Non-pigmented ciliary epithelial cell (primary cell): ENCODE data around the gene NUP93.

Experiments used
- DNase-seq: peaks from one replicate; pipeline ENCODE4 v3.0.0-alpha.2; 2010; ENCODE audit warnings: low read depth

The NUP93 gene

DNA sequence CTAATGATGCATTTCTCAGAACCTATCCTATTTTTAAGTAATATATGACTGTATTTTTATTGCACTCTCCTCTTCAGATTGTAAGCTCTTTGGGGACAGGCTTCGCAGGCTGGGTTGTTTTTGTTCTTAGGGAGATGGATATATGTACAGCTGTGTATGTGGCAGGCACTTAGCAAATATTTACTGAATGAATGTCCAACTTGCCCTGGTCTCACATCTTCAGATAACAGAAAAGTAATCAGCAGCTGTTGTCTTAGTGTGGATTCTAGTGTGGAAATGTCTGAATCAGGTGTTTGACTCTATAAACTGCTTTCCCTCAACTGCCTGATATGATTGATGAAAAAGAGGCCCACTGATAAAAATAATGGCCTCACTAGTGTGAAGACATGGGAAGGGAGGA lies 88.0 kb downstream of the NUP93 start:
- no peak for DNase-seq

- DNase-seq: no peak
Observed at GRCh38 chr16:56823081-56823733, 93.3 kb downstream of the NUP93 start.

DNA sequence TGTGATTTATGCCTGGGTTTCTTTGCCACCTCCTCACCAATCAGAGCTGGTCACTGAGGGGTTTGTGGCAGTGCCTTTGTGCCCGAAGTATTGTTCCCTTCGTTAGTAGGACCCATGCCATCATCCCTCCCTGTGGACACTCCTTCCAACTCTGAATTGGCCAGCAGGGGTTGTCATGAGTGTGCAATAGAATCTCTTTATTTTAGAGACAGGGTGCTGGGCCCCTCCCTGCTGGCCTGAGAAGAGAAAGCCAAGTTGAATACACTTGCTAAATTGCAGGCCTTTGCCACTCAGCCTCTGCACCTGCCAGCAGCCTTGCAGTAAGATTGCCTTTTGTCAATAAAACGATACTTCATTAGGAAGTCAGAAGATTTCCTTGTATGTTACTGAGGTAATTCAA lies 94.4 kb downstream of the NUP93 start:
- DNase-seq: no peak

DNA sequence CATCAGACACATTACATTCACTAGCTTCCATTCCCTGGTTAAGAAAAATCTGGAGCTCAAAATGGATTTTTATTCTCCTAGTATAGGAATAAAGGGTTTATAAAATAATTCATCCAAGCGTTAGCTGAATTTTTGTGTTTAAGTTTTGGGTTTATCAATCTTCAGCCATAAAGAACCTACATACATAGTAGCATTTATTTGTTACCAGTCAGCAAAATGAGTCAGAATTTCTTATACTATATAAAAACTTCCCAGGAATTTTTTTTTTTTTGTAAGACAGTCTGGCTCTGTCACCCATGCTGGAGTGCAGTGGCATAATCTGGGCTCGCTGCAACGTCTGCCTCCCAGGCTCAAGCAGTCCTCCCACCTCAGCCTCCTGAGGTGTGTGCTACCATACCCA lies 94.9 kb downstream of the NUP93 start:
- DNase-seq: no peak

- DNase-seq: no peak
Observed at GRCh38 chr16:56825826-56826225, 95.9 kb downstream of the NUP93 start.

DNA sequence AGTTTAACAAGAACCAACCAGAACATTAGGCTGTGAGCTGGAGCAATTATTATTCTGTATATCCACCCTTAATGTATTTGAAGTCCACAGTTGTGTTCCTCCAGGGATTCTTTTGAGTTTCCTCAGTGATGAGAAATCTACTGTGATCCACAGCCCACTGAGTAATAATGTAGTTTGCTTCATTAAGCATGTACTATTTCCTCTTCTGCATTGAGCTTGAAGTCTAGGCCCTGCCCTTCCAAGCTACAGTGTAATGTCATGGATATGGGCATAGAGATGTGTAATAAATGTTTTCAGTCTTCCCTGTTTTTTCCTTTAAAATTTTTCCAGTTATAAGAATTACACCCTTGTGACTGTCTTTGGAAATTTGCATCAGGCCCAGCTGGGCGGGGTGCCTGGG lies 98.7 kb downstream of the NUP93 start:
- DNase-seq: no peak

- DNase-seq: no peak
Observed at GRCh38 chr16:56830669-56831068, 100.7 kb downstream of the NUP93 start.

DNA sequence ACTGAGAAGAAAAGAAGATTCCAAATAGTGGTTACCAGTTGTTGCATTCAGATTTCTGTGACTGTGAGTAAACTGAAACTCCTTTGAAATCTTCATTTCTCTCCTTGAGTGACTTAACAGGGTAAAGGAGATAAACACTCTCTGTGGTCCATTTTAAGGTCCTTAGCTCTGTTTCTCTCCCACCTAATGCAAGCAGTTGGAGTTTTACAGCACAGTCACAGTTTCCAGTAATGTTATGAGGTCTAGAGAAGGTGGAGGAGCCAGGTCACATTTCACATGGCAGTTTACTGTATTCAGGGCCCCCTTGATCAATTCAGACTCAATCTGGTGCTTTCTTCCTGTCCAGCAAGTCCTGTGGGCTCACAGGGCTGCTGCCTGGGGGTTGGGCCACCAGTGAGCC lies 102.8 kb downstream of the NUP93 start:
- DNase-seq: no peak

GRCh38 chr16:56833243-56833970 lies 103.5 kb downstream of the NUP93 start:
- DNase-seq: no peak

- no peak for DNase-seq
Observed at GRCh38 chr16:56835320-56835719, 105.4 kb downstream of the NUP93 start.

- no peak for DNase-seq
Observed at GRCh38 chr16:56836410-56837230, 106.7 kb downstream of the NUP93 start.

GRCh38 chr16:56838622-56839337 lies 108.9 kb downstream of the NUP93 start:
- DNase-seq: no peak

- DNase-seq: no peak
Observed at GRCh38 chr16:56841233-56841632, 111.3 kb downstream of the NUP93 start.

- DNase-seq: no peak
Observed at GRCh38 chr16:56841659-56842058, 111.7 kb downstream of the NUP93 start.

GRCh38 chr16:56842133-56842532 lies 112.2 kb downstream of the NUP93 start:
- DNase-seq: no peak

- no peak for DNase-seq
Observed at GRCh38 chr16:56844056-56844455, 114.1 kb downstream of the NUP93 start.

- no peak for DNase-seq
Observed at GRCh38 chr16:56847173-56847910, 117.4 kb downstream of the NUP93 start.

DNA sequence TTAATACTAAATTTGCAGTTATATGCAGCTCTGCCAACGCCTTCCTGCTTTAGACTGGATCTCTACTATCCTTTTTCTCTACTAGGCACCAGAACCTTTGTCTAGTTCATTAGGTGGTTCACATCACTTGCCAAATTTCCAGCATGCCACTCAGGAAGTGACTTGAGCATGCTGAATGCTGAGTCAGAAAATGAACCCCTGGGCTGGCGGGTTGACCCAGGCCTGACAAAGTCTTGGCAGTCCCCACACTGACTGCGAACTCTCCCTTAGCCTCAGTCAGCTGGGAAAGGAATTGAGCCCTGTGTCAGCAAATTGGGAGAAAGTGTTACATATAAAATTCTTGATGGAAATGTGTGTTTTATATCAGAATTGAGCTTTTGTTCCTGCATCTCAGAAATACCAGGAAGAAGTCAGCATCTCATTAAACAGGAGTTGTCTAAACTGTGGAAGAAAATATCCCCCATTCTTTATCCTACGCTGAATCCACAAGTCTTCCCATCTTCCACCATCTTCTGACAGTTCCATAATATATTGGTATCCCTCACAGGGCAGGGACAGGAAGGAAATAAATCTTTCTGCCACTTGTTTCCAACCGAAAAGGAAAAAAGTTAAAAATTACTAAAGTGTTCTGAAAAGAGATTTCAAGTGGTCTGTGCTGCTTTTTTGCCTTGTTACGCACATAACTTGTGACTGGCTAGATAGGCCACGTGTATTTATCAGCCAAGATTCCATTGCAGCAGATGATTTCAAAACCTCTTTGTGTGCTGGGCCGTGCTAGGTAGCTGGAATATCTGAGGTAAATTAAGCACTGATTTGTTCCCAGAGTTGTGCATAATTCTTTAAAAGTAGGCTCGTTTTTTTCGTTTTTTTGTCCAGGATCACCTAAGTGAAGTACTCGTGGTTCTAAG lies 118.4 kb downstream of the NUP93 start:
- DNase-seq: peak; percentile 38

DNA sequence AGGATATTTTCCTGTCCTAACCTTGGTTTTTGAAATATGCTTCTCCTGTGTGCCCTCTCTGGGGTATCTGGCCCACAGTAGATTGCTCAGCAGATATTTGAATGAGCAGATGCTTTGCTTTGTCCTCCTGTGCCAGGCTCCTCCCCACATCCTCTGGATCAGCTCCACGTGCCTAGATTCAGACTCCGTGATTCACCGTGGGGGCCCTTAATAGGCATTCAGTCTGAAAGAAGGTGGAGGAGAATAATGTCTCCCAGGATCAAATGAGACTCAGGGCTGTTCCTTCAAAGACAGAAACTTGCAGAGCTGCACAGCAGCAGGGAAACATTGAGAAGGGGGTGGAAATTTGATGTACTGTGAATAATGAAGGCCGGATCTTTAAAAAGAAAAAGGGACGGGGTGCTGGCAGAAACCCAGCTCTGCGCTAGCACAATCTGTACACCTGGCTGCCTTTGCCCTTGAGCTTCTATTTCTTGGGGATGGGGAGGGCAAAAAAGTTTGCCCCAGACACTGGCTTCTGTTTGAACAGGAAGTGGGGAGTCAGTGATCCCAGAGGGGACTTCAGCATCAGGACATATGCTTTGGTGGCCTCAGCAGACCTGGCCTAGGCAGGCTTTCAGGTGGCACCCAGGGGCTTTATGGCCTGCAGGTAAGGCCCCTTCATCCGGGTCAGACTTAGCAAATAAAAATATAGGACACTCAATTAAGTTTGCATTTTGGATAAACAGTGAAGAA lies 119.2 kb downstream of the NUP93 start:
- peak; percentile 46 for DNase-seq
